ENCODE measurements around the gene IFITM5. TPM values are rescaled to one million over a fixed set of nuclear protein-coding genes. Genes with fewer than 3 reads are reported as not detected.
"Not testable (repeated sequence)": the region's sequence is repeated elsewhere in the genome, so short reads cannot be mapped to it uniquely, and the experiment has no call there.

The IFITM5 gene
- total RNA-seq, 1 donor from 2014 or later = not detected

GRCh38 chr11:289712-290620 is 9.4 kb downstream of the IFITM5 start:
- Mint-ChIP-seq H3K4me3 (peak overlapping the region; percentile 70), H3K9me3 (no peaks in the 10 kb centered on the region), H3K4me1 (peaks cover 24% of the 10 kb centered on the region), H3K27me3 (ENCODE audit: low read depth) (peaks cover 10% of the 10 kb centered on the region), H3K36me3 (no peaks in the 10 kb centered on the region), H3K27ac (peak overlapping the region; percentile 56)
- TF ChIP-seq CTCF (IDR thresholded peaks at IDR 0.05; ENCODE audit: unreplicated experiment) = no peak
- DNase-seq (ENCODE audit: low spot score in 2 of 2, unreplicated experiment in 2 of 2) = peak in 1 of 2 experiments; percentile 18

- DNase-seq (ENCODE audit: low spot score in 2 of 2, unreplicated experiment in 2 of 2) = no peak
- Mint-ChIP-seq H3K27ac (peak overlapping the region; percentile 56), H3K36me3 (no peaks in the 10 kb centered on the region), H3K9me3 (no peaks in the 10 kb centered on the region), H3K27me3 (ENCODE audit: low read depth) (peaks cover 10% of the 10 kb centered on the region), H3K4me1 (peaks cover 24% of the 10 kb centered on the region), H3K4me3 (peak overlapping the region; percentile 70)
- no peak for TF ChIP-seq CTCF (IDR thresholded peaks at IDR 0.05; ENCODE audit: unreplicated experiment)
These were observed 10.0 kb downstream of the IFITM5 start for GRCh38 chr11:289398-289711.

- TF ChIP-seq CTCF (IDR thresholded peaks at IDR 0.05; ENCODE audit: unreplicated experiment) = no peak
- H3K27ac Mint-ChIP-seq = peak within 1 kb of the TSS; percentile 56
- peak; percentile 48 to 68 for DNase-seq (ENCODE audit: low spot score in 2 of 2, unreplicated experiment in 2 of 2)
These were observed 10.6 kb downstream of the IFITM5 start, which contains the start of gene PGGHG for GRCh38 chr11:288478-289397. PGGHG (plus strand) TSS chr11:289126; CDS start chr11:289817, 691 bp downstream.

GRCh38 chr11:287821-288477 is 11.4 kb downstream of the IFITM5 start:
- Mint-ChIP-seq H3K9me3 (no peaks in the 10 kb centered on the region), H3K36me3 (no peaks in the 10 kb centered on the region), H3K27ac (no peak overlapping the region), H3K4me1 (peaks cover 29% of the 10 kb centered on the region), H3K4me3 (peak overlapping the region; percentile 75), H3K27me3 (ENCODE audit: low read depth) (peaks cover 10% of the 10 kb centered on the region)
- DNase-seq (ENCODE audit: low spot score in 2 of 2, unreplicated experiment in 2 of 2) = no peak
- no peak for TF ChIP-seq CTCF (IDR thresholded peaks at IDR 0.05; ENCODE audit: unreplicated experiment)

More at GRCh38 chr11:288478-289397, 10.6 kb downstream of the IFITM5 start, which contains the start of gene PGGHG:
- no peaks in the 10 kb centered on the region for H3K9me3 Mint-ChIP-seq
- peaks cover 26% of the 10 kb centered on the region for H3K4me1 Mint-ChIP-seq
- H3K4me3 Mint-ChIP-seq = peak within 1 kb of the TSS; percentile 75
- peaks cover 10% of the 10 kb centered on the region for H3K27me3 Mint-ChIP-seq (ENCODE audit: low read depth)
- H3K36me3 Mint-ChIP-seq = no peaks in the 10 kb centered on the region

- H3K36me3 Mint-ChIP-seq, H3K27ac Mint-ChIP-seq: not testable (repeated sequence)
- peaks cover 29% of the 10 kb centered on the region for H3K4me1 Mint-ChIP-seq
These were observed 12.1 kb downstream of the IFITM5 start for GRCh38 chr11:286977-287820.

More at GRCh38 chr11:286977-287820, 12.1 kb downstream of the IFITM5 start:
- not testable (repeated sequence) for H3K9me3 Mint-ChIP-seq; DNase-seq (ENCODE audit: low spot score in 2 of 2, unreplicated experiment in 2 of 2); H3K27me3 Mint-ChIP-seq (ENCODE audit: low read depth)
- H3K4me3 Mint-ChIP-seq = peak overlapping the region; percentile 75
